Common myeloid progenitor, CD34-positive (primary cell): ENCODE data around the gene FADS1.

Experiments used
- CTCF ChIA-PET: fragments of 350-600 bp; sonication (Branson Sonifier 250); formaldehyde crosslinking; loops from one replicate; lab custom pipeline; 2021; ENCODE audit warnings: antibody characterized with exemption; lab: Charles Lee
- POLR2A ChIA-PET: fragments of 350-600 bp; sonication (Branson Sonifier 250); formaldehyde crosslinking; loops from one replicate; lab custom pipeline; 2021; ENCODE audit warnings: antibody characterized with exemption; lab: Charles Lee
- DNase-seq, 3 donors: peaks; one replicate each; pipeline versions ENCODE4 v3.0.0 to v3.0.0-alpha.2; 2013
- H3K27ac ChIP-seq, 2 experiments: 1 replicate in 1 of 2; 2 replicates in 1 of 2; pipeline ENCODE4 v1.7.0; 2013; ENCODE audit warnings: inconsistent platforms in 2 of 2, low read length in 2 of 2, mild to moderate bottlenecking in 2 of 2, low read depth in 1 of 2, moderate library complexity in 1 of 2; ENCODE audit not compliant: severe bottlenecking in 2 of 2, insufficient read depth in 1 of 2, poor library complexity in 1 of 2
- H3K27me3 ChIP-seq, 5 experiments: replicated peaks in 2 of 5; 1 replicate in 3 of 5; 2 replicates in 2 of 5; pipeline versions ENCODE4 v1.6.1 to v1.7.0; 2013; ENCODE audit warnings: low read length in 4 of 5, mild to moderate bottlenecking in 2 of 5, moderate library complexity in 2 of 5, inconsistent platforms in 1 of 5; ENCODE audit not compliant: insufficient read depth in 5 of 5, control insufficient read depth in 4 of 5
- H3K36me3 ChIP-seq, 4 experiments: 1 replicate in 2 of 4; 2 replicates in 2 of 4; pipeline versions ENCODE4 v1.6.1 to v1.7.0; 2013; ENCODE audit warnings: low read length in 3 of 4, control low read depth in 1 of 4, mild to moderate bottlenecking in 1 of 4; ENCODE audit not compliant: control insufficient read depth in 4 of 4, insufficient read depth in 4 of 4
- H3K4me1 ChIP-seq, 4 experiments: 1 replicate in 3 of 4; 2 replicates in 1 of 4; pipeline versions ENCODE4 v1.6.1 to v1.7.1; 2013; ENCODE audit warnings: low read length in 3 of 4, mild to moderate bottlenecking in 3 of 4, control low read depth in 1 of 4, inconsistent platforms in 1 of 4, moderate library complexity in 1 of 4; ENCODE audit not compliant: control insufficient read depth in 4 of 4, insufficient read depth in 4 of 4; ENCODE audit errors: control extremely low read depth in 1 of 4
- H3K4me3 ChIP-seq, 7 experiments: 1 replicate in 4 of 7; 2 replicates in 3 of 7; pipeline versions ENCODE4 v1.5.1 to v1.7.0; 2013; ENCODE audit warnings: mild to moderate bottlenecking in 7 of 7, low read length in 6 of 7, moderate library complexity in 6 of 7, inconsistent platforms in 2 of 7, low read depth in 2 of 7, control low read depth in 1 of 7; ENCODE audit not compliant: insufficient read depth in 4 of 7, control insufficient read depth in 1 of 7; ENCODE audit errors: extremely low read depth in 1 of 7
- H3K9me3 ChIP-seq, 5 experiments: 1 replicate in 4 of 5; 2 replicates in 1 of 5; pipeline versions ENCODE4 v1.6.1 to v1.7.1; 2013; ENCODE audit warnings: low read length in 4 of 5, mild to moderate bottlenecking in 2 of 5, inconsistent platforms in 1 of 5, low read depth in 1 of 5, moderate library complexity in 1 of 5; ENCODE audit not compliant: control insufficient read depth in 4 of 5, insufficient read depth in 2 of 5; ENCODE audit errors: control extremely low read depth in 1 of 5
- WGBS: methylation state at CpG from one replicate; pipeline ENCODE4 v1.1.5; 2013; ENCODE audit not compliant: insufficient coverage; 5-methylcytosine and 5-hydroxymethylcytosine counted together

The FADS1 gene

DNA sequence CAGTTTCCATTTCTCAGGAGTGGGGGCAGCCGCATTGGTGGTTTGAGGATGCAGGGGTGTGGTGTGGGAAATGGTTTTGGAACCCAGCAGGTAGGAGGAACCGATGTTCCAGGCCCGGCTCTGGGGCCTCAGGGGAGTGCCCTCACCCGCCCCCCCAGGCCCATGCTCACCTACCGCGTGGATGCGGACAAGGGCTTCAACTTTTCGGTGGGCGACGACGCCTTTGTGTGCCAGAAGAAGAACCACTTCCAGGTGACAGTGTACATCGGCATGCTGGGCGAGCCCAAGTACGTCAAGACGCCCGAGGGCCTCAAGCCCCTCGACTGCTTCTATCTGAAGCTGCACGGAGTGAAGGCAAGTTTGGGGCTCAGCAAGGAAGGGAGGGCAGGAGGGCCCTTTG, 43.0 kb downstream of the FADS1 start:
- CTCF ChIA-PET = interaction anchor here (0.6 to 1.2 kb wide), 2 partner anchors 14 to 20 kb away, joined by 3 to 4 read pairs; no protein-coding TSS in a partner anchor
- peaks cover 0 to 17% (median 13%) of the 10 kb centered on the region in 4 experiments for H3K4me1 ChIP-seq
- no peaks in the 10 kb centered on the region for H3K9me3 ChIP-seq
- peaks cover 0 to 9% (median 0%) of the 10 kb centered on the region in 5 experiments for H3K27me3 ChIP-seq
- no peaks in the 10 kb centered on the region for H3K36me3 ChIP-seq
- DNase-seq = no peak
- WGBS = 95% methylated on average over 14 of the region's 18 CpGs
- no peak overlapping the region for H3K4me3 ChIP-seq
- H3K27ac ChIP-seq = no peak overlapping the region
- POLR2A ChIA-PET = no interaction called here

DNA sequence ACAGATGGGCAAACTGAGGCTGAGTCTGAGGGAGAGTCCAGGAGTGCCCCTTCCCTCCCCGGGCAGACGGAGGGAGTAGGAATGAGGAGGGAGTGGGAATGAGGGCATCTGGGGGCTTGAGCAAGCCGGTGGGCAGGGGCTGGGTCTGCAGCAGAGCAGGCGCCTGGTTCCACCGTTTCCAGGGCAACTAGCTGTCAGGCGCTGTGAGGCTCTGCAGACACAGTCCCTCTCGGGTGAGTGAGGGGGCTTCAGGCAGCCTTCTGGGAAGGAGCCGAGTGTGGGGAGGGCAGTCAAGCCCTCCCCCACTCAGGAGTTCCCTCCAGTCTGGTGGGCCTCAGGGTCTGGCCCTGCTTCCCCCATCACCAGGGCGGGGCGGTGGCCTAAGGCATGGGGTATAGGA, 43.4 kb downstream of the FADS1 start:
- H3K36me3 ChIP-seq = no peaks in the 10 kb centered on the region
- no peak overlapping the region for H3K27ac ChIP-seq
- CTCF ChIA-PET = interaction anchor here (1.2 kb wide), 1 partner anchor 20 kb away, joined by 3 read pairs; no protein-coding TSS in a partner anchor
- no peak for DNase-seq
- H3K4me3 ChIP-seq = no peak overlapping the region
- peaks cover 0 to 20% (median 13%) of the 10 kb centered on the region in 4 experiments for H3K4me1 ChIP-seq
- no peaks in the 10 kb centered on the region for H3K9me3 ChIP-seq
- POLR2A ChIA-PET = no interaction called here
- WGBS = 87% methylated on average over 5 of the region's 10 CpGs
- H3K27me3 ChIP-seq = peaks cover 0 to 7% (median 0%) of the 10 kb centered on the region in 5 experiments

DNA sequence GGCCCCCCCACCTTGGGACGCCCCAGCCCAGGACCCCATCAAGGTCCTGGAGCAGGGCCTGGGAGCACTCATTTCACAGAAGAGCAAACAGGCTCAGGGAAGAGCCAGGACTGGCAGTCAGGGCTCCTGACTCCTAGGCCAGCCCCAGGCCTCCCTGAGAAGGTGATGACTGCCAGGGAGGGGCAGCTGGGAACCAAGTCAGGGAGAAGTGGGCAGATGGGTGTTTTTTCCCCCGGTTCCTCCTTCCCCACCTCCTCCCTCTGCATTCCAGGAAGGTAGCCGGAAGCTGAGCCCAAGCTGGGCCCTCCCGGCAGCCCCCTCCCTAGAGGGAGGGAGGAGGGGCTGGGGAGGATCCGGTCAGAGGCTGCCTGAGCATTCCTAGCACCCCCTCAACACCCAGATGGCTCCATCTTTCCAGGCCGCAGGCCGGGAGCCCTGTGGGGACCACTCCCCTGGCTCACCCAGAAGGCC, 44.8 kb downstream of the FADS1 start:
- no peaks in the 10 kb centered on the region for H3K36me3 ChIP-seq
- no peak for DNase-seq
- WGBS = 93% methylated on average over 3 of the region's 7 CpGs
- H3K4me1 ChIP-seq = peaks cover 0 to 12% (median 5%) of the 10 kb centered on the region in 4 experiments
- POLR2A ChIA-PET = no interaction called here
- no peaks in the 10 kb centered on the region for H3K9me3 ChIP-seq
- H3K27ac ChIP-seq = no peak overlapping the region
- no peaks in the 10 kb centered on the region for H3K27me3 ChIP-seq
- CTCF ChIA-PET = interaction anchor here (1.4 kb wide), 1 partner anchor 22 kb away, joined by 3 read pairs; no protein-coding TSS in a partner anchor
- no peak overlapping the region for H3K4me3 ChIP-seq

DNA sequence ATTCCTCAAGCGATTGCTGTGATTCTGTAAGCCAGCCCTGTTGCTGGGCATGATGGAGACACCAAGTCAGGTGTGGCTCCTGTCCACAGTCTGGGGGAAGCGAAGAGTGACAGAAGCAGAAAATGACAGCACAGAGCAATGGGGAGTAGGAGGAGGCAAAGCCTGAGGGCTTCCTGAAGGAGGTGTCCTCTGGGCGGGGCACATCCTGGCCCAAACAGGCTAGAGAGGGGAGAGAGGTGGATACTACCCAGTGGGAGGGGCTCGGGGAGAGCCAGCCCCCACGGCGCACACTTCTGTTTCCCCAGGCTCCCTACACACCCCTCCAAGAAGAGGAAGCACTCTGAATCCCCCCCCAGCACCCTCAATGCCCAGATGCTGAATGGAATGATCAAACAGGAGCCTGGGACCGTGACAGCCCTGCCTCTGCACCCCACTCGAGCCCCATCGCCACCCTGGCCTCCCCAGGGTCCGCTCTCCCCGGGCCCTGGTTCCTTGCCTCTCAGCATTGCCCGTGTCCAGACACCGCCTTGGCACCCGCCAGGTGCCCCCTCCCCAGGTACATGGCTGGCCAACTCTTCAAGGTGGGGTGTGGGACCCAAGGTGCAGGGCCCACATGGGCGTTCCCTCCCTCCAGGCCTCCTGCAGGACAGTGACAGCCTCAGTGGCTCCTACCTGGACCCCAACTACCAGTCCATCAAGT, 45.5 kb downstream of the FADS1 start:
- ChIA-PET CTCF (interaction anchor here (1.4 kb wide), 1 partner anchor 21 kb away, joined by 3 read pairs; no protein-coding TSS in a partner anchor), POLR2A (no interaction called here)
- no peaks in the 10 kb centered on the region for H3K36me3 ChIP-seq
- no peak overlapping the region for H3K27ac ChIP-seq
- no peak overlapping the region for H3K4me3 ChIP-seq
- H3K27me3 ChIP-seq = no peaks in the 10 kb centered on the region
- WGBS = 97% methylated on average over 10 of the region's 15 CpGs
- peaks cover 0 to 12% (median under 1%) of the 10 kb centered on the region in 4 experiments for H3K4me1 ChIP-seq
- H3K9me3 ChIP-seq = no peaks in the 10 kb centered on the region
- DNase-seq = peak in 1 of 3 donors; percentile 12

DNA sequence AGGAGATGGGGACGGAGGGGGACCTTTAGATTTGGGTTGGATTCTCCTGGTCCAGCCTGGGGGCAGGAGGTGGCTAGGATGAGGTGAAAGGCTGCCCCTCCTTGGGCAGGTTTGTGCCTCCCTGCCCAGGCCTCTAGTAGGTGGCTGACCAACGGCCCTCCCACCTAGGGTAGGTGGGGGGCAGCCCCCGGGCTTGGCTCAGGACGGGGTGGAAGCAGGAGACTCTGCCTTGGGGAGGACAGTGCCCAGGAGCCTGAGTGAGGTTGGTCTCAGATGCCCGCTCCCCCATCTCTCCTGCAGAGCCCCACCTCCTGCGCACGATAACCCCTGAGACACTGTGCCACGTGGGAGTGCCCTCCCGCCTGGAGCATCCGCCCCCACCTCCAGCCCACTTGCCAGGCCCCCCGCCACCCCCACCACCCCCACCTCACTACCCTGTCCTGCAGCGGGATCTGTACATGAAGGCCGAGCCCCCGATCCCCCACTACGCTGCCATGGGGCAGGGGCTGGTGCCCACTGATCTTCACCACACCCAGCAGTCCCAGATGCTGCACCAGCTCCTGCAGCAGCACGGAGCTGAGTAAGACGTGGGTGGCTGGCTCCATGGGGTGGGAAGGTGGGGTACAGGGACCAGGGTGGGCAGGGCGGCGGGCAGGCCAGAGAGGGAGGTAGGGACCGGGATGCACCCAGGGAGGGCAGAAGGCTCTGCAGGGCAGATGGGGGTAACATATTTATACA, 46.7 kb downstream of the FADS1 start:
- H3K4me3 ChIP-seq = no peak overlapping the region
- H3K27me3 ChIP-seq = no peaks in the 10 kb centered on the region
- CTCF ChIA-PET = no interaction called here
- no peaks in the 10 kb centered on the region for H3K36me3 ChIP-seq
- H3K4me1 ChIP-seq = peaks cover 0 to 12% (median under 1%) of the 10 kb centered on the region in 4 experiments
- DNase-seq = no peak
- 96% methylated on average over 5 of the region's 20 CpGs for WGBS
- H3K9me3 ChIP-seq = no peaks in the 10 kb centered on the region
- no peak overlapping the region for H3K27ac ChIP-seq
- POLR2A ChIA-PET = no interaction called here

DNA sequence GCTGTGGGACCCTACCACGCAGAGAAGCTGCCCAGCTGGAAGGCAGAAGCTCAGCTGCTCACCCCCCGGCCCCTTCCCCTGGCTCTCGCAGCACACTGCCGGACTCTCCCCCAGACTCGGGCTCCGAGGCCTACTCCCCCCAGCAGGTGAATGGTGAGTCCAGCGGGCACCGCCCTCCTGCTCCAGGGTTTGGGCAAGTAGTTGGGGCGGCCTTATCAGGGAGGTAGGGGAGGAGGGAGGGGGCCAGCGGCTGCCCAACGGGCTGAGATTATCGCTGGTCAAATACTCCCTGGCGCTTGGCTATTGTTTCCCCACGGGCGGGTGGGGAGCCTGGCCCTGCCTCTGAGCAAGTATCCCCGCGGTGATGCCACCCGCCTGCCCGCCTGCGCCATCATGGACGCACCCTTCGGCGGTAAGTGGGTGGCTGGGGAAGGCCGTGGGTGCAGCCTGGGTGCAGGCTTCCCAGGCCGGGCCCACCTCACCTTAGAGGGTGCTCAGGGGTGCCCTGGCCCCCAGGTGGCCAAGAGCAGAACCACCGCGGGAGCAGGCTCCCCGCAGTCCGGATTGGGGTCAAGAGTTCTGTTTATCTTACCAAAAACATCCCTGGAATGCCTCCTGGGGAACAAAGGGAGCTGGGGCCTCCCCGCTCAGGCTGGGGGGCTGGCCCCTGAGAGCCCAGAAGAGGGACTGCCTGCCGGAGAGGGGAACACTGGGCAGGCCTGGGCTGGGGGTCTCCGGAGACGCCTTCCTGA, 47.5 kb downstream of the FADS1 start:
- no peak for DNase-seq
- WGBS = 97% methylated on average over 32 of the region's 33 CpGs
- H3K9me3 ChIP-seq = no peaks in the 10 kb centered on the region
- peaks cover 0 to 12% (median under 1%) of the 10 kb centered on the region in 4 experiments for H3K4me1 ChIP-seq
- ChIA-PET CTCF (interaction anchor here (0.7 kb wide), 1 partner anchor 338 kb away, joined by 4 read pairs; no protein-coding TSS in a partner anchor), POLR2A (no interaction called here)
- H3K36me3 ChIP-seq = no peaks in the 10 kb centered on the region
- H3K4me3 ChIP-seq = no peak overlapping the region
- no peak overlapping the region for H3K27ac ChIP-seq
- H3K27me3 ChIP-seq = no peaks in the 10 kb centered on the region
